Measurements from ENCODE around the gene DUS1L. TPM values are rescaled to one million over a fixed set of nuclear protein-coding genes. Genes with fewer than 3 reads are reported as not detected.
A peak's percentile ranks its signal among the peaks of the same experiment; 100 is the strongest.

DUS1L gene
- total RNA-seq, 1 donor from 2014 or later, result 64.0 TPM

- Mint-ChIP-seq H3K27ac (ENCODE audit: unreplicated experiment) (no peak overlapping the region), H3K9me3 (ENCODE audit: low read depth) (no peaks in the 10 kb centered on the region), H3K4me1 (ENCODE audit: low read depth) (peaks cover under 1% of the 10 kb centered on the region), H3K4me3 (ENCODE audit: unreplicated experiment) (no peak overlapping the region), H3K27me3 (ENCODE audit: low read depth) (no peaks in the 10 kb centered on the region), H3K36me3 (ENCODE audit: low read depth) (peaks cover 3% of the 10 kb centered on the region)
- no peak for DNase-seq (ENCODE audit: low spot score)
- TF ChIP-seq, protein P1, sequence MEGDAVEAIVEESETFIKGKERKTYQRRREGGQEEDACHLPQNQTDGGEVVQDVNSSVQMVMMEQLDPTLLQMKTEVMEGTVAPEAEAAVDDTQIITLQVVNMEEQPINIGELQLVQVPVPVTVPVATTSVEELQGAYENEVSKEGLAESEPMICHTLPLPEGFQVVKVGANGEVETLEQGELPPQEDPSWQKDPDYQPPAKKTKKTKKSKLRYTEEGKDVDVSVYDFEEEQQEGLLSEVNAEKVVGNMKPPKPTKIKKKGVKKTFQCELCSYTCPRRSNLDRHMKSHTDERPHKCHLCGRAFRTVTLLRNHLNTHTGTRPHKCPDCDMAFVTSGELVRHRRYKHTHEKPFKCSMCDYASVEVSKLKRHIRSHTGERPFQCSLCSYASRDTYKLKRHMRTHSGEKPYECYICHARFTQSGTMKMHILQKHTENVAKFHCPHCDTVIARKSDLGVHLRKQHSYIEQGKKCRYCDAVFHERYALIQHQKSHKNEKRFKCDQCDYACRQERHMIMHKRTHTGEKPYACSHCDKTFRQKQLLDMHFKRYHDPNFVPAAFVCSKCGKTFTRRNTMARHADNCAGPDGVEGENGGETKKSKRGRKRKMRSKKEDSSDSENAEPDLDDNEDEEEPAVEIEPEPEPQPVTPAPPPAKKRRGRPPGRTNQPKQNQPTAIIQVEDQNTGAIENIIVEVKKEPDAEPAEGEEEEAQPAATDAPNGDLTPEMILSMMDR (IDR thresholded peaks at IDR 0.05), result no peak
These were observed 6.8 kb downstream of the DUS1L start for GRCh38 chr17:82058855-82059249.

- Mint-ChIP-seq H3K9me3 (ENCODE audit: low read depth) (no peaks in the 10 kb centered on the region), H3K4me3 (ENCODE audit: unreplicated experiment) (no peak overlapping the region), H3K36me3 (ENCODE audit: low read depth) (peaks cover 3% of the 10 kb centered on the region), H3K27ac (ENCODE audit: unreplicated experiment) (no peak overlapping the region), H3K4me1 (ENCODE audit: low read depth) (peaks cover 1% of the 10 kb centered on the region), H3K27me3 (ENCODE audit: low read depth) (no peaks in the 10 kb centered on the region)
- peak; percentile 89 for DNase-seq (ENCODE audit: low spot score)
- TF ChIP-seq, protein P1 (IDR thresholded peaks at IDR 0.05), result no peak
These were observed 7.3 kb downstream of the DUS1L start for GRCh38 chr17:82058230-82058854.

DNA sequence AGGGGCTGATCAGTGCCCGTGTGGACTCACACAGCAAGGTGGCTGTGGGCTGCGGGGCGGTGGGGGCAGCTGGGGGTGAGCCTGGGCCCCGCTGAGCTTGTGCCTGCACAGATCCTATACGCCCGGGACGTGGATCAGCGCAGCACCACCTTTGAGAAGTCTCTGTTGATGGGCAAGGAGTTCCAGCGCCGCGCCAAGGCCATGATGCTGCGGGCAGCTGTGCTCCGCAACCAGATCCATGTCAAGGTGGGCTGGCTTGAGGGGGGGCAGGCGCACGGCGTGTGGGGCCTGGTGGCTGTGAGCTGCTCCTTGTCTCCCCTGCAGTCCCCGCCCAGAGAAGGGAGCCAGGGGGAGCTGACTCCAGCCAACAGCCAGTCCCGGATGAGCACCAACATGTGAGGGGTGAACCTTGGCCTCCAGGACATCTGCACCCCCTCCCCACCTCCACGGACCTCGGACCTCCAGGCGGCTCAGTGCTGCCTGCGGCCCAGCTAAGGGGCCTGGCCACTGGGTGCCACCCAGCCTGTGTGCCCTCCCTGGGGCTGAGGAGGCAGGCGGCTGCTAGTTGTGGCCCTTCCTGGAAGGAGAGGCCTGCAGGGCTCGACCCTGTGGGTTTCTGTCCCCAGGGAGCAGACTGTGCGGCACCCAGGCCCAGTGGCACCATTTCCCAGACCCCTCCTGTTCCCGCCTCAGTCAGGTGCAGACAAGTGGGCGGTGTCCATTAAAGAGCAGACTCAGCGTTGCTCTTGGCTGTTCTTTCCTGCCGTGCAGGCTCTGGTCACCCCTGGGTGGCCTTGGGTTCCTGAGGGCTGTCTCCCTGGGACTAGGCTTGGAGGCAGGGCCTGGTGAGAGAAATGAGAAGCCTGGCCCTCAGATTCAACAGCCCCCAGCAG lies 8.6 kb downstream of the DUS1L start:
- peak; percentile 87 for DNase-seq (ENCODE audit: low spot score)
- H3K27ac Mint-ChIP-seq (ENCODE audit: unreplicated experiment), result no peak overlapping the region
- TF ChIP-seq, protein P1 (IDR thresholded peaks at IDR 0.05), result no peak
- H3K4me1 Mint-ChIP-seq (ENCODE audit: low read depth), result peaks cover 10% of the 10 kb centered on the region
- H3K9me3 Mint-ChIP-seq (ENCODE audit: low read depth), result no peaks in the 10 kb centered on the region
- no peak overlapping the region for H3K4me3 Mint-ChIP-seq (ENCODE audit: unreplicated experiment)
- peaks cover 3% of the 10 kb centered on the region for H3K36me3 Mint-ChIP-seq (ENCODE audit: low read depth)
- H3K27me3 Mint-ChIP-seq (ENCODE audit: low read depth), result no peaks in the 10 kb centered on the region

DNA sequence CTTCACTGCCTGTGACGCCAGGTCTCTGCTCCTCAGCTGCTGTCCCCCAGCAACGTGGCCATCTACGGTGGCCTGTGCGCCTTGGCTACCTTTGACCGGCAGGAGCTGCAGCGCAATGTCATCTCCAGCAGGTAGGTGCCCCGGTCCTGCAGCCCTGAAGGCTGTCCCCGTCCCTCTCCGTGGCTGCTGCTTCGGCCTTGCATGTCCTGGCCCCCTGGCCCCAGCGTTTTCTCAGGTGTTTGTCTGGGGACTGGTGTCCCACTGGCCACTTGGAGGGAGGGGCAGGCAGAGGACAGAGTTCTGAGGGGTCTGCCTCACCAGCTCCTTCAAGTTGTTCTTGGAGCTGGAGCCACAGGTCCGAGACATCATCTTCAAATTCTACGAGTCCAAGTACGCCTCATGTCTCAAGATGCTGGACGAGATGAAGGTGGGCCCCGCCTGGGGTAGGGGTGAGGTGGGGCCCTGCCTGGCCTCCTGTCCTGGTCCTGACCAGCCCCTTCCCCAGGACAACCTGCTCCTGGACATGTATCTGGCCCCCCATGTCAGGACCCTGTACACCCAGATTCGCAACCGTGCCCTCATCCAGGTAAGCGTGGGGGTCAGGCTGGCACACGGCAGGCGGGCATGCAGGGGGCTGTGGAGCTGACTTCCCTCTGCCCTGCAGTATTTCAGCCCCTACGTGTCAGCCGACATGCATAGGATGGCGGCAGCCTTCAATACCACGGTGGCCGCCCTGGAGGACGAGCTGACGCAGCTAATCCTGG lies 9.5 kb downstream of the DUS1L start:
- TF ChIP-seq, protein P1 (IDR thresholded peaks at IDR 0.05), result no peak
- no peaks in the 10 kb centered on the region for H3K27me3 Mint-ChIP-seq (ENCODE audit: low read depth)
- H3K4me1 Mint-ChIP-seq (ENCODE audit: low read depth), result peaks cover 10% of the 10 kb centered on the region
- H3K9me3 Mint-ChIP-seq (ENCODE audit: low read depth), result no peaks in the 10 kb centered on the region
- peak; percentile 92 for DNase-seq (ENCODE audit: low spot score)
- no peak overlapping the region for H3K27ac Mint-ChIP-seq (ENCODE audit: unreplicated experiment)
- H3K36me3 Mint-ChIP-seq (ENCODE audit: low read depth), result peaks cover 3% of the 10 kb centered on the region
- H3K4me3 Mint-ChIP-seq (ENCODE audit: unreplicated experiment), result no peak overlapping the region
